ENCODE measurements around the gene CBLB.

Gene CBLB

DNA sequence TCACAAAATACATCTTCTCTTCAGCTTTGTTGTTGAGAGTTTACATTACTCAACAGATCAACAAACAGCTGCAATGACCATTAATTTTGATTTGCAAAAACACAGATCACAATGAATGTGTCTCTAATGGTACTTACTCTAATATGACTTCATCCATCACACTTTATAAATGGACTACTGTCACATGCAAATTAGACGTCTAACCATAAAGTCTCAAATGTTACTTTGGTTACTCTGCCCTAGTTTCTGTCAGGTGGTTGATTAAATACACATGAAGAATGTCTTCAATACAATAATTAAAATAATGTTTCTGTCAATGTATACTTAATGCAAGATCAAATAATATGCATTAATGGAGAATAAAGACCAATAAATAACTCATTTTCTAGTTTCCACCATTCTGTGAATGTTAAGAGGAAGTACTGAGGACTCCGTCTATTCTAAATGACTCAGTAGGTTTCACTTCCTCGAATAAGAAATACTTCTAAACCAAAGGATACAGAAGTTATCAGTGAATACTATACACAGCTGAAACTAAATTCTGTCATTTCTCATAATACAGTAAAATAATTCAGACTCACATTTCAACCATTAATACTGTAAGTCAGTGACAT is 145.8 kb downstream of the CBLB start:
- TF ChIP-seq, protein P1, sequence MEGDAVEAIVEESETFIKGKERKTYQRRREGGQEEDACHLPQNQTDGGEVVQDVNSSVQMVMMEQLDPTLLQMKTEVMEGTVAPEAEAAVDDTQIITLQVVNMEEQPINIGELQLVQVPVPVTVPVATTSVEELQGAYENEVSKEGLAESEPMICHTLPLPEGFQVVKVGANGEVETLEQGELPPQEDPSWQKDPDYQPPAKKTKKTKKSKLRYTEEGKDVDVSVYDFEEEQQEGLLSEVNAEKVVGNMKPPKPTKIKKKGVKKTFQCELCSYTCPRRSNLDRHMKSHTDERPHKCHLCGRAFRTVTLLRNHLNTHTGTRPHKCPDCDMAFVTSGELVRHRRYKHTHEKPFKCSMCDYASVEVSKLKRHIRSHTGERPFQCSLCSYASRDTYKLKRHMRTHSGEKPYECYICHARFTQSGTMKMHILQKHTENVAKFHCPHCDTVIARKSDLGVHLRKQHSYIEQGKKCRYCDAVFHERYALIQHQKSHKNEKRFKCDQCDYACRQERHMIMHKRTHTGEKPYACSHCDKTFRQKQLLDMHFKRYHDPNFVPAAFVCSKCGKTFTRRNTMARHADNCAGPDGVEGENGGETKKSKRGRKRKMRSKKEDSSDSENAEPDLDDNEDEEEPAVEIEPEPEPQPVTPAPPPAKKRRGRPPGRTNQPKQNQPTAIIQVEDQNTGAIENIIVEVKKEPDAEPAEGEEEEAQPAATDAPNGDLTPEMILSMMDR (IDR thresholded peaks at IDR 0.05; ENCODE audit: extremely low read depth, insufficient read depth, missing control alignments) = no peak
- peak; percentile 36 for DNase-seq (ENCODE audit: low spot score)
- in situ Hi-C loops (cut with MboI; ENCODE audit: low pct_unique_long_range_greater_than_20kb, low sequenced_read_pairs, unreplicated experiment) = no loop called here

DNA sequence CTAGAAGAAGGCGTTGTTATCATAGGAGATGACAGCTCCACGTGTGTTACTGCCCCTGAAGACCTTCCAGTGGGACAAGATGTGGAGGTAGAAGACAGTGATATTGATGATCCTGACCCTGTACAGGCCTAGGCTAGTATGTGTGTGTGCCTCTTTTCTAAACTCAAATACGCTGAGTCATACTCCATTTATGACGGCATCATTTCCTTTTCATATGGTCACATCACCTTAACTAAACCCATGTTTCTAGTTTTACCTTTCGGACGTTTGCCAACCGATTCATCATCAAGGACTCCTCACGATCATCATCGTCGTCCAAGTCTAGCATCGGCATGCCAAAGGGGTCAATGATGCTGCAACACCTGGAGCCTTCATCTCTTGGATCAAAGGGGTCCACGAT is 149.0 kb downstream of the CBLB start:
- DNase-seq (ENCODE audit: low spot score) = no peak
- in situ Hi-C loops (cut with MboI; ENCODE audit: low pct_unique_long_range_greater_than_20kb, low sequenced_read_pairs, unreplicated experiment) = no loop called here
- TF ChIP-seq, protein P1 (IDR thresholded peaks at IDR 0.05; ENCODE audit: extremely low read depth, insufficient read depth, missing control alignments) = no peak

DNA sequence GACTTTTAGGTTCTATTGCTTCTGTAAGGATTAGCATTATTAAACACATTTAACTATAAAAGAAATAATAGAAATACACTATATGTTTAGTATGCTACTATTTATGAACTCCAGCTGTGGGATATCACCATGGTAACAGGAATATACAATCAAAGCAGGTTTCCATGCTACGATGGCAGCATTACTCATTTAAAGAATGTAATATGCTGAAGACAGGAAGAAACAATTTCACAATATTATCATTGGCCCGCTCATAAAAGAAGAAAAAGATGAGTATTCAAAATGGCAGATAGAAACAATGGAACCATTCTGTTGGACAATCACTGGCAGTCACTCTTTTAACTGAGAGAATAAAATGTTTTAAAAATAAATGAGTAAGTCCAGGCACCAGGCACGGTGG is 153.4 kb downstream of the CBLB start:
- TF ChIP-seq, protein P1 (IDR thresholded peaks at IDR 0.05; ENCODE audit: extremely low read depth, insufficient read depth, missing control alignments) = no peak
- in situ Hi-C loops (cut with MboI; ENCODE audit: low pct_unique_long_range_greater_than_20kb, low sequenced_read_pairs, unreplicated experiment) = no loop called here
- DNase-seq (ENCODE audit: low spot score) = no peak

DNA sequence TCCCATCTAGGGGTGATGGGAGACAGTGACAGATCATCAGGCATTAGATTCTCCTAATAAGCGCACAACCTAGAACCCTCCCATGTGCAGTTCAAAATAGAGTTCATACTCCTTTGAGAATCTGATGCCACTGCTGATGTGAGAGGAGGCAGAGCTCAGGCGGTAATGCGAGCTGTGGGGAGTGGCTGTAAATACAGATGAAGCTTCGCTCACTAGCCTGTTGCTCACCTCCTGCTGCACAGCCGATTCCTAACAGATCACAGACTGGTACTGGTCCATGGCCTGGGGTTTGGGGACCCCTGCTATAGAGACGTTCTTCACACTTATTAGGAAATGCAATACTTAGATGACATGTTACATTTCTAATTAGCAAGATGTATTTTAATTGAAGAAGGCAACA is 154.4 kb downstream of the CBLB start:
- in situ Hi-C loops (cut with MboI; ENCODE audit: low pct_unique_long_range_greater_than_20kb, low sequenced_read_pairs, unreplicated experiment) = no loop called here
- TF ChIP-seq, protein P1 (IDR thresholded peaks at IDR 0.05; ENCODE audit: extremely low read depth, insufficient read depth, missing control alignments) = no peak
- DNase-seq (ENCODE audit: low spot score) = no peak

DNA sequence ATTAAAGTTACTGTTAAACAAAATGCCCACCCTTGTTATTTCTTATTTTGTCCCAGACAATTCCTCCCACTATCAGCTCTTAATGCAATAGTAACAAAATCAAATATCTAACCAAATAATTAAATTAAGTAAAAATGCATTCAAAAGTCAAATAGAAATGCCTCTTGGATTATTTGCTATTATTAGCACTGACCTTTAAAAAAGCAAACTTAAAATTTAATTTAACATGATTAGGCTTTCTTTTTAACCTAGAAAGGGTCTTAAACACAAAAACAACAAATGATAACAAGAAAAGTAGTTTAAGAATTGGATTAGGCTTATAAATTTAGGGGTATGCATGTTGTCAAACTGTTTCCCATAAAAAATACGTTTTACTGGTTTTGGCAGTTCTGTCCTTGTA is 159.8 kb downstream of the CBLB start:
- no peak for DNase-seq (ENCODE audit: low spot score)
- in situ Hi-C loops (cut with MboI; ENCODE audit: low pct_unique_long_range_greater_than_20kb, low sequenced_read_pairs, unreplicated experiment) = no loop called here
- TF ChIP-seq, protein P1 (IDR thresholded peaks at IDR 0.05; ENCODE audit: extremely low read depth, insufficient read depth, missing control alignments) = no peak

DNA sequence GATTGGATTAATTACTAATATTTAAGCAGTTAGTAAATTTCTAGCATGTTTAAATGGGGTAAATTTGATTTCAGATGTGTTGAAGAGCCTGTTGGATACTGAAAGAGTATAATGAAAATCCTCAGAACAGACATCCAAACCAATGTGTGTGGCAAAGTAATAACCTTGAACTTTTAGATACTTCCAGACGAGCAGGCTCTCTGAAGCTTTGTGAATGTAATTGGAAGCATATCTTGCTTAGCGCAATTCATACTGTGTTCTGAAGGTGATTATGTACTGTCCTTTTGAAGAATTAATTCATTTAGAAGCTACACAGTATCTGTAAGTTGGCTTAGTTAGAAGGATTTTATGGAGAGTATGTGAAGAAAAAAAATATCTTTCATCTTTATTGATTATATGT is 161.8 kb downstream of the CBLB start:
- in situ Hi-C loops (cut with MboI; ENCODE audit: low pct_unique_long_range_greater_than_20kb, low sequenced_read_pairs, unreplicated experiment) = no loop called here
- no peak for DNase-seq (ENCODE audit: low spot score)
- TF ChIP-seq, protein P1 (IDR thresholded peaks at IDR 0.05; ENCODE audit: extremely low read depth, insufficient read depth, missing control alignments) = no peak
